ENCODE results near the gene ACO2.

DNA sequence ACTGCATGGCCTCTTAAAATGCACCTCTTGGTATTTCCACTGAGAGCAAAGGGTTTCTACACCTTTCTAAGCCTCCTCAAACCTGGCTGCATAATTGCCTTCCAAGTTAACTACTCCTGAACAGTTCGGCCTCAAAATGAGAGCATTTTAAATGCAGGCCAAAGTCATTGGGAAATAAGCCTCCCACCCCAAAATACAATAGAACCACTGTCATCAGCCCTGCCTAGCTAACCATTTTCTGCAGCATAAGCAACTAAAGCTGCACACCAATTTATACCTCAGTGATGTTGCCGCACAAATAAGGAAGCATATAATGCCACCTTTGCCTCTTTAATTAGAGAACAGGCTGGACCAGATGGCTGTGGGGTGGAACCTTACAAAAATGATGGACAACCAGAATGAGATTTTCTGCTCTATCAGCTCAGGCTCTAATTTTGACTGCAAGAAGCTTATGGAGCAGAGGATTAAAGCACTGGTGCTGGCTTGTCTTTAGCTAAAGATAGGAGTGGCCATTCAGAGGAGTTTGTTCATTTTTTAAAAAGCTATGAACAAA lies 26.6 kb upstream of the ACO2 start:
- TF ChIP-seq, protein P1, sequence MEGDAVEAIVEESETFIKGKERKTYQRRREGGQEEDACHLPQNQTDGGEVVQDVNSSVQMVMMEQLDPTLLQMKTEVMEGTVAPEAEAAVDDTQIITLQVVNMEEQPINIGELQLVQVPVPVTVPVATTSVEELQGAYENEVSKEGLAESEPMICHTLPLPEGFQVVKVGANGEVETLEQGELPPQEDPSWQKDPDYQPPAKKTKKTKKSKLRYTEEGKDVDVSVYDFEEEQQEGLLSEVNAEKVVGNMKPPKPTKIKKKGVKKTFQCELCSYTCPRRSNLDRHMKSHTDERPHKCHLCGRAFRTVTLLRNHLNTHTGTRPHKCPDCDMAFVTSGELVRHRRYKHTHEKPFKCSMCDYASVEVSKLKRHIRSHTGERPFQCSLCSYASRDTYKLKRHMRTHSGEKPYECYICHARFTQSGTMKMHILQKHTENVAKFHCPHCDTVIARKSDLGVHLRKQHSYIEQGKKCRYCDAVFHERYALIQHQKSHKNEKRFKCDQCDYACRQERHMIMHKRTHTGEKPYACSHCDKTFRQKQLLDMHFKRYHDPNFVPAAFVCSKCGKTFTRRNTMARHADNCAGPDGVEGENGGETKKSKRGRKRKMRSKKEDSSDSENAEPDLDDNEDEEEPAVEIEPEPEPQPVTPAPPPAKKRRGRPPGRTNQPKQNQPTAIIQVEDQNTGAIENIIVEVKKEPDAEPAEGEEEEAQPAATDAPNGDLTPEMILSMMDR (conservative IDR thresholded peaks at IDR 0.05; ENCODE audit: low read length): no peak
- TF ChIP-seq EZH2phosphoT487 (IDR thresholded peaks at IDR 0.05; ENCODE audit: borderline replicate concordance, low read depth, low read length): no peak

All from OCI-LY7 (cell line).